GM19467 (cell line): ENCODE results near the gene SH3BP4.

ENCODE experiments used
- ATAC-seq: cut with Tn5 transposase; IDR thresholded peaks from one replicate; pipeline ENCODE4 v1.9.1; 2021; ENCODE audit warnings: mild to moderate bottlenecking, moderate library complexity; ENCODE audit not compliant: unreplicated experiment

Gene SH3BP4

GRCh38 chr2:235082578-235083338, 130.9 kb downstream of the SH3BP4 start:
- ATAC-seq, result no peak

DNA sequence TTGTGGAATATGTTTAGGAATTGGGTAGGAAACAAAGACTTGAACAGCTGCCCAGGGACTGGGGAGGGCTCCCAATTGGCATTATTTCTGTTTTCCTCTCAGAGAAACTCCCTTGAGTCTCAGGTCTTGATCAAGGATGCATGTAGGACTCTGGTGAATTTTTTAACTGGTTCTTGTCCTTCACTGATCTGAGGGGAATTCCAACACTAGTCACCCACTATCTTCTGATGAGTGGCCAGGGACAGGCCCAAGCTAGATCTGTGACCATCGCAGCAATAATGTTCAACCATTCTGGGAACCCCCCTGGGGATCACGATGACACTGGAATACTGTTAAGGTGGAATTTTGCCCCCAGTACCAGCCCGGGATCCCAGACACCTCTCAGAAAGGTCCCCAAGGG, 132.0 kb downstream of the SH3BP4 start:
- ATAC-seq, result no peak

GRCh38 chr2:235084424-235084823, 132.6 kb downstream of the SH3BP4 start:
- no peak for ATAC-seq

GRCh38 chr2:235085476-235085875, 133.7 kb downstream of the SH3BP4 start:
- ATAC-seq, result no peak

DNA sequence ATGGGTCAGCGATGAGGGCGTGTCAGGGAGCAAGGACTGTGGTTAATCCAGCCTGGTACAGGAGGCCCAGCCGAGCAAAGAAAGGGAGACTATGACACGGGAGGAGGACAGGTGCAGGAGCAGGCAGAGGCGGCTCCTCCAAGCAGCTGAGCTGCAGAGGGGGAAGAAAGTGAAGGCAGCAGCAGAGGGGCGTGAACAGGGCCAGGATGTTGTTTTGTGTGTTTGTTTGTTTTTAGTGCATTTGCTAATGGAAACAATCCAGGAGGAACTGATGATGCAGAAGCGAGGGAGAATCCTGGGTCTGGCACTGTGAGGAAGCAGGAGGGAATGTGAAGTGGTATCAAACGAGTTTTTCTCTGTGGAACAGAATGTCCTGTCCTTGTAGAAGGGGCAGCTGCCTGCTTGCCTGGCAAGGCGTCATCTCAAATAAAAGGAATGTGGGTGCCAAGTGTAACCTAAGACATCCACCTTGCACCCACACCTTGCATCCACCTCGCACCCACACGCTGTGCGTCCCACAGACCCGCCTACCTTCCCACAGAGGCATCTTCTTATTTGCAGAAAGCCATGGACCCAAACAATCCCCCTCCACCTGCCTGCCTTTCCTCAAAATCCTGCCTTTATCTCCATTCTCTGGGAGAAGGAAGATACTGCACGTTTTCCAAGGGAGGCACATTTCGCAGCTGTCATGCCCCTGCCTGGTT, 134.8 kb downstream of the SH3BP4 start:
- ATAC-seq, result no peak

DNA sequence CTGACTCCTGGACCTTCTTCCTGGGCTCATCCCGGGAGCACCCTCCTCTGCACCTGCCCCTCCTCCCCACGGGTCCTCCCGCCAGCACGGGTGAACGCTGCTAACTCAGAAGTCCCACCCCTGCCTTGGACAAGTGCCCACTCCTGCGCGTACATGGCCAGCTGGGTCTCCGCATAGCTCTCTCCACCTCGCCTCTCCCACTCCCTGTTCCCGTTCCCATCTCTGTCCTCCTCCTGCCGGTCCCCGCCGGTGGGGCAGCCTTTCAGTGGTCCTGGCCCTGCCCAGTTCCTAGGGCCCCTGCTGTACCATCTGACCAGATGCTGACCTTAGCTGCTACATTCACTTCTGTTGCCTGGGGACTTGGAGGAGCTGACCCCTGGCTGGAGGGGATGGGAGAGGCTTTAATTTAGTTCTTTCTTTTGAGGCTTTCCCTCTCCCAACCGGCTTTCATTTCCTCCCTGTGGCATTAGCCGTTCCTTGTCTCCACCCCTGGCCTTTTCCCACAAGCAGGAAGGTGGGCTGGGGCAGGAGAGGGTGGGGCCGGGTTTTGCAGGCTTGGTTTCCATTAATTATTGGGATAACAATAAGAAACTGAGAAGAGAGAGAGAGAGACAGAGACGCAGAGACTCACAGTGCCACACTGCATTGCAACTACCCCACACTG, 136.1 kb downstream of the SH3BP4 start:
- ATAC-seq, result no peak

DNA sequence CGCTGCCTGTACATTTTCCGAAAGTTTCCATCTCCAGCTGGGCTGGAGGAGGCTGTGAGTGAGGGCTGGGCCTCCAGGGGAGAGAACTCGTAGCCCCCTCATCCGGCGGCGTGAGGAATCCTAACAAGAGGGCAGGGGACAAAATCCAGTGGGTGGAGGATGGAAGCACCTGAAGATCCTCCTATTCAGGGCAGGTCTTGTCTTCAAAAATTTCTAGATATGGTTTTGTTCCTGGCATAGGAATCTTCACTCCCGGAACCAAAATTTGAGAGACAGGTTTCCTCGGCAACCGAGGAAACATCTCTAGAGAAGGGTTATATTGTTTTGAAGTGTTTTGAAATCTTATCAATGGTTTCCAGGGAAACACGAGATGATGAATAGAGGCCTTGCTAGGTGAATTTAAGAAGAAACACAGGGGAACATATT, 136.7 kb downstream of the SH3BP4 start:
- ATAC-seq, result no peak

DNA sequence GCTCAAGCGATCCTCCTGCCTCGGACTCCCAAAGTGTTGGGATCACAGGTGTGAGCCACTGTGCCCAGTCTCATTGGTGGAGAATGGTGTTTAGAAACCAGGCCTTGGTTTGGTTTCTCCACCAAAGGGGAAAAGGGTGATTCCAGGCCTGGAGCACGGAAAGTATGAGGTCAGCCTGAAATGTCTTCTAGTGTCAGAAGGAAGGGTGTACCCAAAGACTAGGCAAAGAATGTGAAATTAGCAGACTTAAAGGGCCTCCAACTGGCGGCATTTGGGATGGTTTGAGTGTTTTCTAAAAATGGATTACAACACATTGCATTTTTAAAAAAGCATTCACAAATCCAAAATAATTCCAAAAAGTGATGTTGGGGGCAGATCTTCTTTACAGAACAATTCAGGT, 139.6 kb downstream of the SH3BP4 start:
- ATAC-seq, result no peak

DNA sequence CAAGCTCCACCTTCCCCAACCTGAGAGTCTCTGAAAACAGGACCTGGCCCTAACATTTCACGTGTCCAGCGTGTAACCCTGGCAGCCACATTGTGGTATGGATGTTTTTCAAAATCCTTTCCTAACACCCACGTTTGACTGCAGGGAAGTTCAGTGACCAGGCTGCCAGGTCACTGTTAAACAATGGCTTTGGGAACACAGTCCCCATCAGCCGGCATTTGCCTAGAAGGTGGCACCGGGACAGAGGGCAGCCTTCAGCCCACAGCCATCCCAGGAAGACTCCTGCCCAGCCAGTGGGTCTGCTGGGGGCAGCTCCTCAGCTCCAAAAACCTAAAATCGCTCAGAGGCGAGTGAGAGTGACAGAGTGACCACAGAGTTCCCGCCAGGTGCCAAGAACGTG, 140.2 kb downstream of the SH3BP4 start:
- ATAC-seq, result no peak

GRCh38 chr2:235092433-235093223, 140.8 kb downstream of the SH3BP4 start:
- no peak for ATAC-seq

GRCh38 chr2:235094457-235094856, 142.6 kb downstream of the SH3BP4 start:
- ATAC-seq, result no peak

DNA sequence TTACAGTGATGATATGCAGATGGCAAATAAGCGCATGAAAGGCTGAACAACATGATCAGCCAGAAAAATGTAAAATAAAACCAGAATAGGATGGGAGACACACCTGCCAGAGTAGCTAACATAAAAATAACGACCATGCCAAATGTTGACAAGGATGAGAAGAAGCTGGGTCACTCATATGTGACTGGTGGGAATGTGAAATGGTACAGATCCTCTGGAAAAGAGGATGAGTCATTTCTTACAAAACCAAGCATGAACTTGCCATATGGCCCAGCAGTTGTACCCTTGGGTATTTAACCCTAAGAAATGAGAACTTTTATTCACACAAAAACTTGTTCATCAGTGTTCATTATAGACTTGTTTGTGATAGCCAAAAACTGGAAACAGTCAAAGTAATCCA, 143.8 kb downstream of the SH3BP4 start:
- ATAC-seq, result no peak

GRCh38 chr2:235096447-235096846, 144.6 kb downstream of the SH3BP4 start:
- no peak for ATAC-seq

- ATAC-seq, result no peak
Measured at GRCh38 chr2:235097196-235097595, 145.4 kb downstream of the SH3BP4 start.

DNA sequence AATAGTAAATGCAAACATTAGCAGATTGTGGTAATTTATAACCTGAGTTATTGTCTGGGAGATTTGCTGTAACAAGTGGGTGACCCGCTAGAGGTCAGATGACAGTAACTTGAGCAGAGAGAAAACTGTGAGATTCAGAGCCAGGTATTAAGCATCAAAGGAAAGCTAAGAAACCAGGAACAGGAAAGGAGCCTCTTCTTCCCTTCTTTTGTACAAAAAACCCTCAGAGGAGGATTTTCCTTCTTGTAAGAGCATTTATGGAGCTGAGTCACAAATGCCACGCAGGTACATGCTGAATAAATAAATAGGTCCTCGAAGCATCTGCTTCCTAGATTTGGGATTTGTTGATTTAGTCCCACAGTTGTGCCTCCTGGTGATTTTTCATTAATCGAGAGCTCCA, 146.5 kb downstream of the SH3BP4 start:
- ATAC-seq, result no peak

- no peak for ATAC-seq
Measured at GRCh38 chr2:235098736-235099494, 147.1 kb downstream of the SH3BP4 start.

- no peak for ATAC-seq
Measured at GRCh38 chr2:235102896-235103295, 151.1 kb downstream of the SH3BP4 start.
